Stimulated activated CD8-positive, alpha-beta memory T cell treated with anti-CD3 and anti-CD28 coated beads, Interleukin-15, amount 100 ng/mL, for 24 hours (primary cell): ENCODE data around the gene CFAP74.
A peak's percentile ranks its signal among the peaks of the same experiment; 100 is the strongest.

Experiments used
- DNase-seq: peaks from one replicate; pipeline ENCODE4 v3.0.0-alpha.2; 2020; ENCODE audit warnings: low read depth

Gene CFAP74, protein sequence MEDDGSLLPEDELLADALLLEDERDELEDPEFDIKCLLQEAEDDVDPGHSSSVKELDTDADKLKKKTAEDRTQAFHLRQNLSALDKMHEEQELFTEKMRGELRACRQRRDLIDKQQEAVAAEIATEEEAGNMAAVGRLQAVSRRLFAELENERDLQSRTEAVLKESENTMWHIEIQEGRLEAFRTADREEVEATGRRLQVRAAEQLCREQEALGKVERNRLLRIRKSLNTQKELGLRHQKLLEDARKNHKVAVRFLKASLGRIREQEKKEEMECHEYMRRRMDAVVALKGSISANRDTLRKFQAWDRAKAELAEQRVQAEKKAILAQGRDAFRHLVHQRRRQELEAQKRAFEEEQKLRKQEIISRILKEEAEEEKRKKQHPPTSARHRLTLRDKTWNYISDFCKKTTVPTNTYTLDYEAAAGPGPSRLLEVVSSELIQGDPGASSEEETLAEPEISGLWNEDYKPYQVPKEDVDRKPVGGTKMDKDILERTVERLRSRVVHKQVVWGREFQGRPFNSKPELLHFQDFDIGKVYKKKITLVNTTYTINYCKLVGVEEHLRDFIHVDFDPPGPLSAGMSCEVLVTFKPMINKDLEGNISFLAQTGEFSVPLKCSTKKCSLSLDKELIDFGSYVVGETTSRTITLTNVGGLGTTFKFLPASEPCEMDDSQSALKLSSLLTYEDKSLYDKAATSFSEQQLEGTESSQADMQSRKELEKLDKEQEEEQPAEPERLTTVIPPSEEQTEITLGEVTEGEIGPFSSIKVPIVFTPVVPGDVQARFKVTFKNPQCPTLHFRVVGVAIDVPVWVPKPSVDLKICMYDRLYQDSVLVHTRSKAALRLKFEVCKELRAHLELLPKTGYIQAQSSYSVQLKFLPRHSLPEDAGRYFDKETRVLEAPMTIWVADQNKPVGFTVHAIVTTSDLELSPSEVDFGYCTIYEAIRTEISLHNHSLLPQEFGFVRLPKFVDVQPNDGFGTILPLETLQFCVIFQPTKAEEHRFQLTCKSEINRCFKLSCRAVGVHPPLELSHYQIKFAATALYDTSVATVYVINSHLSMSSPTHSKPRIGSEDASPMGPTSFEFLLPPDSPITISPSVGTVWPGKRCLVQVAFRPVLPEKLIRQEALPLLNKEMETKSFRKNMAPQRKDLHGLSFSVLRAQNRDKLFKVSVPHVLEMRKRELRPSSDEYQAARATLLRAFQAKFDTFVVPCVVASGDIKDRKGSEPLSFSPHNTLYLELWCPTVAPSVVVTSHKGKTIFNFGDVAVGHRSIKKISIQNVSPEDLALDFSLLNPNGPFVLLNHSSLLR (N-terminal part only)

GRCh38 chr1:2003541-2004131 lies at the start of gene CFAP74:
TSS of gene CFAP74 (minus strand) at chr1:2003786. CDS start at chr1:1990956, 12,830 bp downstream.
- no peak for DNase-seq

GRCh38 chr1:2053217-2053616 lies 49.6 kb upstream of the CFAP74 start:
- no peak for DNase-seq

DNA sequence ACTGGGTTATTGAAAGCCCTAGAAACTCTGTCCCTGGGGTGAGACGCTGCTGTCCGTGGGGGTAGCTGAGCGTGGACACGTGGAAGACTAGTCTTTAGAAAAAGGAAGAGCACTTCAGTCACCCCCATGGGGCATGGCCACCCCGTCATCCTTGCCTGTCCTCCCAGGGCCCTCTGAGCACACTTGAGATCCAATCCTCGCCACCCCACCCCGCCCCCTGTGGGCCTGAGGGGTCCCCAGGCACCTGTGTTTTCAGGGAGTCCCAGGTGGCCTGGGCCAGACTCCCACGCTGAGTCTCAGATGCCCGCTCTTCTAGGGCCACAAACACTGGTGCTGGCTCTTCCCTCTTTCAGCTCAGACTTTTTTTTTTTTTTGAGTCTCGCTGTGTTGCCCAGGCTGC lies 49.2 kb upstream of the CFAP74 start:
- no peak for DNase-seq

GRCh38 chr1:2052054-2052679 lies 48.6 kb upstream of the CFAP74 start:
- no peak for DNase-seq

DNA sequence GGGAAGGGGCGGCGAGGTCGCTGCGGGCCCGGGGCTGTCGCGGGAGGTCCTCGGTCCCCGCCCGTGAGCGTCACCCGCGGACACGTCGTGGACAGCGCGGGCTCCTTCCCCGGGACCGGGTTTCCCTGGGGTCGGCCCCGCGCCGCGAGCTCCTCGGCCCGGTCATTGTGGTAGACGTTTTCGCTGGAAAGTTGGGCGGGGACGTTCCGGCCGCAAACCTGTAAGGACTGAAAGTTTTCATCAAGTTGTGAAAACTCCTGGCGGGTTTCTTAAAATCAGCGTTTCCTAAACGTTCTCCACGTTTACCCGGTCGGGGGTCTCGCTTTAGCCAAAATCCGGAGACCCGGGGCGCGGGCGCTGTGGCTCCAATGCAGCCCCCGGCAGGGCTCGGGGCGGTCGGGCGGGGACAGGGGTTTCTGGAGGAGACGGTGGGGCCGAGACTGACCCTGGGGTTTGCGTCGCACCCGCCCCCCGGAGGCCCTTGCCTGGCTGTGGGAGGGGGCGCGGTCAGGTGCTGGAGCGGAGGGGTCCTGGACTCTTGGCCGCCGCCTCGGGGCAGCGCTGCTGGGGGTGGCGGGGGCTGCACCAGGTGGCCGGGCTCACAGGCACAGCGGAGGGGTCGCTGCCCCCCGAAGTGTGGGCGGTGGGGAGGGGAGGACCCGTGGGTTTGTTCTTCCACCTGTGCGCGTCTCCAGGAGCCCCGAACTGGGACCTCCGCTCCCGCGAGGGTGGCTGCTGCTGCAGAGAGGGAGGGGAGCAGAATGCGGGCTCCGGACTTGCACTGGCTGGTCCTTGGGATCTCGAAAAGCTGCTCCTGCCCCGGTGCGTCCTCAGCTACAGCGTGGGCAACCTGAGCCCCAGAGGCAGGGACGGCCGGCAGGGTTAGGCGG lies 47.5 kb upstream of the CFAP74 start:
- DNase-seq: no peak

DNA sequence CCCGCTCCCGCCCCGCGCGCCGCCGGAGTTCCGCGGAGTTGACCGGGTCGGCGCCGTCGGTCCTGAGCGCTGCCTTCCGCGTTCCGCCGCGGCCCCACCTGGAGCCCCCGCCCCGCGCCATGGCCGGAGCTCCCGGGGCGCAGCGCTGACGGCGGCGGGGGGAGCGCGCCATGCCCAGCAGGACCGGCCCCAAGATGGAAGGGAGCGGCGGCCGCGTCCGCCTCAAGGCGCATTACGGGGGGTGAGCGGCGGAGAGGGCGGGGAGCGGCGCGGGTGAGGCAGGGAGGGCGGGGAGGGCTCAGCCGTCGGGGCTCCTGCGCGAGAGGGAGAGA lies 46.8 kb upstream of the CFAP74 start:
- no peak for DNase-seq

DNA sequence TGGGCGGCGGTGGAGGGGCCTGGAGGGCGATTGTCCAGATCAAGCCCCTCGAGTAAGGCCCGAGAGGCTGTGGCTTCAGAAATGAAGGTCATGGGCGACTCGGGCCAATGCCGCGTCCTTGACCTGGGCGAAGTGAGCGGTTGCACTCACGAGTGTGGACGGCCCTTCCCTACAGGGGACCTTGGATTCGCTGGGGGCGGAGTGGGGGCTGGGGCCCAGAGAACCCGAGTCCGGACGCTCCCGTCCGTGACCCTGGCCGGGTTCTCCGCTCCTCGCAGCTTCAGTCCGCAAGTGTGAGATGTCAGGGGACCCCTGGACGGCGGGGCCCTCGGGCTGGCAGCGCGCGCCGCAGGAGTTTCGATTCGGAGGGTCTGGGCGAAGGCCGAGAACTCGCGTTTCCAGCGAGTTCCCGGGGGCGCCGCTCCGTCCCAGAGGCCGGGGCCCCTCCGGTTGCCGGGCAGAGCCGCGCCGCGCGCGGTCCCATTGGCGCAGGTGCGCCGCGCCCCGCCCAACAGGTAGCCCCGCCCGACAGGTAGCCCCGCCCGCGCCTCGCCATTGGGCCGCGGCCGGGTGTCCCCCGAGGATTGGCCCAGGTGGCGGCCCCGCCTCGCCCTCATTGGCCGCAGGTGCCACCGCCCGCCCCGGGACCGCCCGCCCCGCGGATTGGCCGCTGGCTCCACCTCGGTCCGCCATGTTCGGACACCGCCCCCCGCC lies 46.3 kb upstream of the CFAP74 start, which contains the start of gene PRKCZ:
PRKCZ (plus strand) TSS at position 694 of the 714 bp plus-strand sequence. CDS start 220 bp downstream, outside the sequence.
- peak; percentile 93 for DNase-seq

GRCh38 chr1:2049225-2049717 lies 45.7 kb upstream of the CFAP74 start:
- DNase-seq: no peak

GRCh38 chr1:2047749-2048729 lies 44.5 kb upstream of the CFAP74 start:
- no peak for DNase-seq

DNA sequence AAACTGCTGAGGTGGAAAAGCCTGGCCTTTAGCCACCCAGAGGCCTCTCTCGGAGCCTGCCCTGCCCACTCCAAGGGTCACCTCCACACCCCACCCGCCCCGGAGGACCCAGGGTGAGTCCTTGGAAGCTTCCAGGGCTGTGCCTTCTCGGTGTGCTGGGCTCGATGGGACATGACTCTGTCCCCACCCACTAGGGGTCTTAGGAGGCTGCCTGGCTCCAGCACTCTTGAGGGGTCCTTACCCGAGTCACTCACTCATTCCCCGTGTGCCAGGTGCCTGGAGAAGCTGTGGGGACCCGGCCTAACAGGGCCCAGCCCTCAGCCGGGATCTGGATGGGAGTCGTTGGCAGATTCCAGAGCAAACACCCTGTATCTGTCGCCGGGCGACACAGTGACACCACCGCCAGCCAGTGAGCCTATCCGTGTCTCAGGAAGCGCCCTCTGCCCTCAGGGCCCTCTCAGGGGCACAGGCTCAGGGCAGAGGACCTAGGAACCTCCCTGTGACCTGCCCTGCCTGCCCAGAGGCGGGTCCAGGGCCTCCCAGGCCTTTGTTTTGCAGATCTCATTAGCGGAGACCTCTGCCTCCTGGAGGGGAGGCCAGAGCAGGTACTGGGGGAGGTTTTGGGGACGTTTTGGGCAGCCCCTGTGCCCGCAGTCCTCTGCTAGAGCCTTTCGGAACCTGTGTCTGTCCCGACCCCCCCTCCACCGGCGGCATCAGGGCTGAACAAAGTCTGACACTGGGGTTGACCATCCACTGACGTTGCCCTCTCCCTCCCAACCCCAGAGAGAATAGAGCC lies 43.6 kb upstream of the CFAP74 start:
- no peak for DNase-seq

GRCh38 chr1:2046174-2046917 lies 42.8 kb upstream of the CFAP74 start:
- no peak for DNase-seq

DNA sequence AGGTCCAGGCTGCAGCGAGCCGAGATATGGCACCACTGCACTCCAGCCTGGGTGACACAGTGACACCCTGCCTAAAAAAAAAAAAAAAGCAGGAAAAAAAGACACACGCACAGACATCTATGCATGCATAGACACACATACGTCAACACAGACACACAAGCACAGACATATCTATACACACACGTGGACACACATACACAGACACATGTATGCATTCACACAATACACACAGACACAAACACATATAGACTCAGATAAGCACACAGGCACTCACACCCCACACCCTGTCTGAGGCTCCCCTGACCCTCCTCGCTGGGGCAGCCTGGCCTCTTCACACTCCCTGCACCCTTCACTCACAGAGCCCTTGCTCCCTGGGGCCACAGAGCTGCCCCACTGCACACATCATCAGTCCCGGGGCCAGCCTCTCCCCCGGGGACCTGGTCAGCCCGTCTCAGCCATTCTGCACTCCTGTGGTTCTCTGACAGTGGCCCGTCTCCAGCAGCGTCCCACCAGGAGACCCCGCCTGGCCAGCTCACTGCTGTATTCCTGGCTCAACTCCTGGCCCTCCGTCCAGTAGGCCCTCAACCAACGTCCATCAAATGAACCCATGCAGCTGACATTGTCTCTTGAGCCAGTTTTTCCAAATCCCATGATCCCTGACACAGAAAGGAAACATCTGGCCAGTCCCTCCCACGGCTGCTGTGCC lies 42.0 kb upstream of the CFAP74 start:
- no peak for DNase-seq

GRCh38 chr1:2044510-2045319 lies 41.1 kb upstream of the CFAP74 start:
- peak; percentile 80 for DNase-seq

DNA sequence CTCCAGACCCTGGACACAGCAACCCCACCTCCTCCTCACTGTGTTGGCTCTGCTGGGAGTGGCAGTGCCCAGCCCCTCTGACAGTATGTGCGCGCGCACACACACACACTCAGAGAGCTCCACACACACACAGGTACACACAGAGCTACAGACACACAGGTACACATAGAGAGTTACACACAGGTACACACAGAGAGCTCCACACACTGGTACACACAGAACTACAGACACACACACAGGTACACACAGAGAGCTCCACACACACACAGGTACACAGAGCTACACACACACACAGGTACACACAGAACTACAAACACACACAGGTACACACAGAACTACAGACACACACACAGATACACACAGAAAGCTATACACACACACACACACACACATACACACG lies 40.3 kb upstream of the CFAP74 start:
- no peak for DNase-seq
